ENCODE data around the gene SUCO. TPM values are rescaled to one million over a fixed set of nuclear protein-coding genes. Genes with fewer than 3 reads are reported as not detected.

The SUCO gene
- total RNA-seq, 2 experiments from 2014 or later: 22.9 to 42.3 TPM

DNA sequence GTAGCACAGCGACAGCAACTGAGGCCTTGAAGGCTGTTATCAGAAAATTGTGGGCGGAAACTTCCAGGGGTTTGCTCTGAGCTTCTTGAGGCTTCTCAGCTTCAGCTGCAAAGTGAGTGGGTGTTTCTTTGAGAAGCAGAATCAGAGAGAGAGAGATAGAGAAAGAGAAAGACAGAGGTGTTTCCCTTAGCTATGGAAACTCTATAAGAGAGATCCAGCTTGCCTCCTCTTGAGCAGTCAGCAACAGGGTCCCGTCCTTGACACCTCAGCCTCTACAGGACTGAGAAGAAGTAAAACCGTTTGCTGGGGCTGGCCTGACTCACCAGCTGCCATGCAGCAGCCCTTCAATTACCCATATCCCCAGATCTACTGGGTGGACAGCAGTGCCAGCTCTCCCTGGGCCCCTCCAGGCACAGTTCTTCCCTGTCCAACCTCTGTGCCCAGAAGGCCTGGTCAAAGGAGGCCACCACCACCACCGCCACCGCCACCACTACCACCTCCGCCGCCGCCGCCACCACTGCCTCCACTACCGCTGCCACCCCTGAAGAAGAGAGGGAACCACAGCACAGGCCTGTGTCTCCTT lies 126.0 kb downstream of the SUCO start, which contains the start of gene FASLG:
FASLG (plus strand) TSS at position 233 of the 583 bp plus-strand sequence; CDS start at position 332, 99 bp downstream.
- Histone ChIP-seq H3K4me2 (ENCODE audit: low read length) (no peak within 1 kb of the TSS), H3K79me2 (ENCODE audit: insufficient read depth, low read depth, low read length) (no peaks in the 10 kb centered on the region), H3K36me3 (ENCODE audit: insufficient read depth, low read length) (no peaks in the 10 kb centered on the region), H3K9me3 (ENCODE audit: low read length) (no peaks in the 10 kb centered on the region), H3K4me1 (ENCODE audit: insufficient read depth, low read length, poor library complexity, severe bottlenecking) (peaks cover 5% of the 10 kb centered on the region), H2AFZ (ENCODE audit: low read length) (no peak within 1 kb of the TSS), H3K27ac (ENCODE audit: low read depth, low read length, poor library complexity, severe bottlenecking) (no peak within 1 kb of the TSS), H3K4me3 (ENCODE audit: low read depth, low read length, poor library complexity, severe bottlenecking) (no peak within 1 kb of the TSS), H4K20me1 (ENCODE audit: insufficient read depth, low read length) (no peaks in the 10 kb centered on the region), H3K9me2 (ENCODE audit: insufficient read depth, low read length) (no peaks in the 10 kb centered on the region)
- BruUV-seq (replicated peaks): no TSS peak
- ChIA-PET POLR2A (interaction anchor here (0.6 kb wide), 2 partner anchors 318 to 844 kb away, joined by 3 to 4 read pairs; no protein-coding TSS in a partner anchor), CTCF (ENCODE audit: unreplicated experiment) (no interaction called here)
- TF ChIP-seq CTCF (conservative IDR thresholded peaks at IDR 0.05; ENCODE audit: low read length) (no peak), EZH2phosphoT487 (IDR thresholded peaks at IDR 0.05; ENCODE audit: borderline replicate concordance, low read depth, low read length) (no peak)
- intact Hi-C loops (cut with micrococcal nuclease; ENCODE audit: unreplicated experiment): no loop called here
- no peak for DNase-seq (ENCODE audit: low spot score)

DNA sequence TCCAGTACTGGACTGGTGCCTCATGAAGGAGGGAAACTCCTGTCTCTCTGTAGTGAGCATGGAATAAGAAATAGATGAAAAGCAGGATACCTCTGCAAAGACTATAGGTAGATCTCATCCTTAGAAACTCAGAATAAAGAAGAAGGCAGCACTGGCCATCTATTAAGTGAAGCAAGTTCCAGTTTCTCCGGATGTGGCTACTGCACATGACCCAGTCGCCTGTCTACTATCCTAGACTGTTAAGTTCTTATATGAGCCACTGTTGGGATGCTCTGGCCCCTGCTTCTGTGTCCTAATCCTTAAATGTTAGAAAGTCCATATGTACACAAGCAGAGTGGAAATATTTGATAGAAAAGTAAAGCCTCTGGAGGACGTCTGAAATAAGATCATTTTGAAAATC lies 128.2 kb downstream of the SUCO start:
- intact Hi-C loops (cut with micrococcal nuclease; ENCODE audit: unreplicated experiment): no loop called here
- POLR2A ChIA-PET: interaction anchor here (1.0 kb wide), 1 partner anchor 128 kb away, joined by 3 read pairs; the partner anchor contains the start of gene SUCO
- TF ChIP-seq EZH2phosphoT487 (IDR thresholded peaks at IDR 0.05; ENCODE audit: borderline replicate concordance, low read depth, low read length) (no peak), CTCF (conservative IDR thresholded peaks at IDR 0.05; ENCODE audit: low read length) (no peak)
- H3K9me2 ChIP-seq (ENCODE audit: insufficient read depth, low read length): no peaks in the 10 kb centered on the region
- no peaks in the 10 kb centered on the region for H3K79me2 ChIP-seq (ENCODE audit: insufficient read depth, low read depth, low read length)
- H3K4me1 ChIP-seq (ENCODE audit: insufficient read depth, low read length, poor library complexity, severe bottlenecking): peaks cover 5% of the 10 kb centered on the region
- no TSS peak for BruUV-seq (replicated peaks)
- CTCF ChIA-PET (ENCODE audit: unreplicated experiment): no interaction called here
- no peaks in the 10 kb centered on the region for H4K20me1 ChIP-seq (ENCODE audit: insufficient read depth, low read length)
- H2AFZ ChIP-seq (ENCODE audit: low read length): no peak overlapping the region
- H3K27ac ChIP-seq (ENCODE audit: low read depth, low read length, poor library complexity, severe bottlenecking): no peak overlapping the region
- DNase-seq (ENCODE audit: low spot score): no peak
- no peak overlapping the region for H3K4me2 ChIP-seq (ENCODE audit: low read length)
- H3K9me3 ChIP-seq (ENCODE audit: low read length): no peaks in the 10 kb centered on the region
- H3K36me3 ChIP-seq (ENCODE audit: insufficient read depth, low read length): no peaks in the 10 kb centered on the region
- H3K4me3 ChIP-seq (ENCODE audit: low read depth, low read length, poor library complexity, severe bottlenecking): no peak overlapping the region

Small RNAs within 50 kb of the gene (small RNA-seq; reads per million reads assigned to genes)
- gene RNU6-693P: not detected

Other genes with a start within 250 kb of the SUCO start
- not detected in 2 replicates for gene C1orf105, start 112.5 kb upstream of the SUCO start, total RNA-seq (2014; rRNA removed; shearing (Covaris generic))
- not detected in 2 replicates for gene C1orf105, start 112.5 kb upstream of the SUCO start, total RNA-seq (2022)
- 14.7 and 15.4 TPM in 2 replicates for gene PIGC, start 89.1 kb upstream of the SUCO start, total RNA-seq (2014; rRNA removed; shearing (Covaris generic))
- gene PIGC, start 89.1 kb upstream of the SUCO start, total RNA-seq (2022): 17.1 and 18.4 TPM in 2 replicates
- not detected in 2 replicates for gene FASLG, start 126.0 kb downstream of the SUCO start, total RNA-seq (2014; rRNA removed; shearing (Covaris generic))
- gene FASLG, start 126.0 kb downstream of the SUCO start, total RNA-seq (2022): not detected in 2 replicates

Data from OCI-LY7 (cell line).